Esophagus muscularis mucosa (tissue), 3 donors: ENCODE measurements around the gene COX6A1.

Experiments
- CTCF ChIP-seq, 3 experiments: fragments of 200-600 bp in 2 of 3; fragments of 450-650 bp in 1 of 3; sonication (generic) in 2 of 3; IDR thresholded peaks; one replicate each; pipeline ENCODE4 v1.5.1; 2017 to 2019; ENCODE audit warnings: antibody characterized with exemption in 3 of 3, mild to moderate bottlenecking in 2 of 3, moderate library complexity in 1 of 3
- POLR2A ChIP-seq: fragments of 450-650 bp; IDR thresholded peaks from one replicate; pipeline ENCODE4 v1.6.1; 2017; ENCODE audit warnings: antibody characterized with exemption, moderate library complexity, mild to moderate bottlenecking, low read depth

- TF ChIP-seq CTCF (IDR thresholded peaks at IDR 0.05), result no peak
- no peak for TF ChIP-seq POLR2A
Observed at GRCh38 chr12:120467439-120467838, 29.5 kb downstream of the COX6A1 start.
